Esophagus squamous epithelium (tissue), 5 donors: ENCODE results near the gene BBS12. TPM values are rescaled to one million over a fixed set of nuclear protein-coding genes. Genes with fewer than 3 reads are reported as not detected.

Experiments used
- DNase-seq: peaks from one replicate; lab custom pipeline; 2025; lab: John Stamatoyannopoulos, UW
- H3K27ac ChIP-seq, 4 donors: fragments of 200-600 bp; sonication (generic); one replicate each; pipeline ENCODE4 v1.5.1; 2016 to 2019; ENCODE audit warnings: mild to moderate bottlenecking in 1 of 4
- H3K27me3 ChIP-seq, 4 donors: fragments of 200-600 bp; sonication (generic); 1 replicate in 3 of 4; 2 replicates in 1 of 4; pipeline versions ENCODE4 v1.5.1 to v1.6.0; 2017 to 2021; ENCODE audit warnings: antibody characterized with exemption in 1 of 4
- H3K36me3 ChIP-seq, 3 donors: fragments of 200-600 bp; sonication (generic); one replicate each; pipeline ENCODE4 v1.5.1; 2016 to 2019
- H3K4me1 ChIP-seq, 3 donors: fragments of 200-600 bp; sonication (generic); one replicate each; pipeline ENCODE4 v1.5.1; 2017 to 2019
- H3K4me3 ChIP-seq, 4 donors: fragments of 200-600 bp; sonication (generic); 1 replicate in 3 of 4; 2 replicates in 1 of 4; pipeline ENCODE4 v1.5.1; 2016 to 2019; ENCODE audit warnings: mild to moderate bottlenecking in 2 of 4, moderate library complexity in 1 of 4
- H3K9me3 ChIP-seq, 3 donors: fragments of 200-600 bp; sonication (generic); one replicate each; pipeline ENCODE4 v1.5.1; 2016 to 2019
- CTCF ChIP-seq, 6 experiments: fragments of 450-650 bp in 4 of 6; fragments of 200-600 bp in 2 of 6; sonication (generic) in 2 of 6; IDR thresholded peaks; one replicate each; pipeline ENCODE4 v1.5.1; 2016 to 2019; ENCODE audit warnings: antibody characterized with exemption in 6 of 6, mild to moderate bottlenecking in 4 of 6, moderate library complexity in 4 of 6
- POLR2A ChIP-seq, 4 donors: fragments of 450-650 bp; IDR thresholded peaks; one replicate each; pipeline ENCODE4 v1.6.1; 2017; ENCODE audit warnings: antibody characterized with exemption in 4 of 4, mild to moderate bottlenecking in 4 of 4, moderate library complexity in 3 of 4
- WGBS, 2 donors: methylation state at CpG; one replicate each; pipeline ENCODE4 v1.1.5; 2018; 5-methylcytosine and 5-hydroxymethylcytosine counted together
- intact Hi-C: fragments of 100-400 bp; cut with DNase I; formaldehyde crosslinking; loops from one replicate; pipeline ENCODE4 v1.15.0; 2022
- total RNA-seq, 4 donors: library from RNA; depleted of rRNA; stranded (reverse); fragments of >200 nt; gene quantifications; one replicate each; pipeline ENCODE4 v1.1.0, GENCODE V29; 2016
- donor health status: DM: yes; HTN: yes; CAD: no.

Gene BBS12
- total RNA-seq, 4 donors from 2014 or later = 0.49 to 2.5 (median 1.0) TPM

- no peak for DNase-seq
- Histone ChIP-seq H3K27ac (no peak overlapping the region), H3K9me3 (no peaks in the 10 kb centered on the region), H3K4me3 (no peak overlapping the region), H3K27me3 (no peaks in the 10 kb centered on the region), H3K4me1 (peaks cover 0 to 11% (median 11%) of the 10 kb centered on the region in 3 donors), H3K36me3 (no peaks in the 10 kb centered on the region)
- intact Hi-C loops = no loop called here
- WGBS, 2 donors = 50 to 78% methylated on average over 2 of the region's 2 CpGs
- TF ChIP-seq POLR2A (IDR thresholded peaks at IDR 0.05) (no peak), CTCF (IDR thresholded peaks at IDR 0.05) (no peak)
Observed at GRCh38 chr4:122762520-122762919, 30.0 kb downstream of the BBS12 start.

GRCh38 chr4:122762966-122763716 lies 30.6 kb downstream of the BBS12 start:
- WGBS, 2 donors = 93 to 94% methylated on average over 14 of the region's 14 CpGs
- DNase-seq = no peak
- Histone ChIP-seq H3K9me3 (no peaks in the 10 kb centered on the region), H3K4me1 (peaks cover 0 to 9% (median 8%) of the 10 kb centered on the region in 3 donors), H3K27ac (no peak overlapping the region), H3K27me3 (no peaks in the 10 kb centered on the region), H3K36me3 (no peaks in the 10 kb centered on the region), H3K4me3 (no peak overlapping the region)
- no peak for TF ChIP-seq POLR2A (IDR thresholded peaks at IDR 0.05)
- TF ChIP-seq CTCF (IDR thresholded peaks at IDR 0.05) = no peak
- intact Hi-C loops = no loop called here

GRCh38 chr4:122764071-122764820 lies 31.7 kb downstream of the BBS12 start:
- WGBS, 2 donors = 69 to 73% methylated on average over 5 of the region's 5 CpGs

GRCh38 chr4:122764821-122765215 lies 32.3 kb downstream of the BBS12 start:
- WGBS, 2 donors = 44 to 56% methylated on average over 1 of the region's 1 CpG
- intact Hi-C loops = no loop called here
- TF ChIP-seq POLR2A (IDR thresholded peaks at IDR 0.05) (no peak), CTCF (IDR thresholded peaks at IDR 0.05) (no peak)
- Histone ChIP-seq H3K4me1 (peaks cover 0 to 8% (median 5%) of the 10 kb centered on the region in 3 donors), H3K4me3 (no peak overlapping the region), H3K27me3 (no peaks in the 10 kb centered on the region), H3K27ac (no peak overlapping the region), H3K9me3 (no peaks in the 10 kb centered on the region), H3K36me3 (no peaks in the 10 kb centered on the region)
- no peak for DNase-seq

More at GRCh38 chr4:122764071-122764820, 31.7 kb downstream of the BBS12 start:
- no peak overlapping the region for H3K4me3 ChIP-seq
- H3K9me3 ChIP-seq = no peaks in the 10 kb centered on the region
- no peaks in the 10 kb centered on the region for H3K36me3 ChIP-seq
- intact Hi-C loops = no loop called here
- no peak for DNase-seq
- no peaks in the 10 kb centered on the region for H3K27me3 ChIP-seq
- no peak overlapping the region for H3K27ac ChIP-seq
- peaks cover 0 to 8% (median 5%) of the 10 kb centered on the region in 3 donors for H3K4me1 ChIP-seq
- TF ChIP-seq POLR2A (IDR thresholded peaks at IDR 0.05) = no peak
- no peak for TF ChIP-seq CTCF (IDR thresholded peaks at IDR 0.05)
